H1 (cell line): ENCODE results near the gene P2RY14. TPM values are rescaled to one million over a fixed set of nuclear protein-coding genes. Genes with fewer than 3 reads are reported as not detected.

ENCODE experiments used
- CTCF ChIA-PET: fragments of 300-600 bp; sonication (Branson Sonifier 250); formaldehyde crosslinking; loops from one replicate; lab custom pipeline; 2021; ENCODE audit not compliant: partially characterized antibody; lab: Charles Lee
- POLR2A ChIA-PET: fragments of 300-600 bp; sonication (Branson Sonifier 250); formaldehyde crosslinking; loops from one replicate; lab custom pipeline; 2021; ENCODE audit warnings: inconsistent platforms; ENCODE audit not compliant: partially characterized antibody; lab: Charles Lee
- DNase-seq, 2 experiments: peaks; one replicate each; pipeline versions ENCODE4 v3.0.0 to v3.0.0-alpha.2; 2010 to 2022; ENCODE audit warnings: low spot score in 2 of 2, low read depth in 1 of 2, mixed read lengths in 1 of 2
- FAIRE-seq: peaks from 2 replicates; lab custom pipeline; 2011; peaks lifted over from hg19 to GRCh38; lab: Jason Lieb, UNC
- H2AFZ ChIP-seq: 2 replicates; pipeline ENCODE4 v1.8.1; 2012; ENCODE audit warnings: low read length, inconsistent platforms
- H2AK5ac ChIP-seq: 2 replicates; pipeline ENCODE4 v1.6.1; 2013; ENCODE audit warnings: low read depth, low read length
- H2BK120ac ChIP-seq: replicated peaks from 2 replicates; pipeline ENCODE3; 2013; ENCODE audit warnings: low read depth, low read length, inconsistent platforms
- H2BK12ac ChIP-seq: 2 replicates; pipeline ENCODE4 v1.6.1; 2013; ENCODE audit warnings: low read depth, low read length
- H2BK15ac ChIP-seq: 2 replicates; pipeline ENCODE4 v1.6.1; 2013; ENCODE audit warnings: low read length
- H2BK20ac ChIP-seq: 2 replicates; pipeline ENCODE4 v1.6.1; 2013; ENCODE audit warnings: low read length
- H2BK5ac ChIP-seq: 2 replicates; pipeline ENCODE4 v1.6.1; 2013; ENCODE audit warnings: low read depth, low read length
- H3K14ac ChIP-seq: 2 replicates; pipeline ENCODE4 v1.6.1; 2013; ENCODE audit warnings: inconsistent platforms; ENCODE audit not compliant: insufficient read length
- H3K18ac ChIP-seq: 2 replicates; pipeline ENCODE4 v1.6.1; 2013; ENCODE audit warnings: low read length; ENCODE audit errors: extremely low read depth
- H3K23ac ChIP-seq: 2 replicates; pipeline ENCODE4 v1.6.1; 2013; ENCODE audit warnings: inconsistent platforms; ENCODE audit not compliant: insufficient read length
- H3K23me2 ChIP-seq: 2 replicates; pipeline ENCODE4 v1.6.1; 2013; ENCODE audit warnings: low read depth, low read length
- H3K27ac ChIP-seq: 2 replicates; pipeline ENCODE4 v1.6.1; 2011; ENCODE audit warnings: low read depth, low read length, inconsistent platforms
- H3K27me3 ChIP-seq, 4 experiments: replicated peaks in 1 of 4; 1 replicate in 1 of 4; 2 replicates in 3 of 4; pipeline versions ENCODE4 v1.6.1 to v1.8.1; 2011 to 2013; ENCODE audit warnings: low read length in 3 of 4, mild to moderate bottlenecking in 3 of 4, inconsistent platforms in 2 of 4, mixed read lengths in 2 of 4, moderate library complexity in 1 of 4; ENCODE audit not compliant: control insufficient read depth in 3 of 4, insufficient read depth in 3 of 4; ENCODE audit errors: extremely low read depth in 1 of 4
- H3K36me3 ChIP-seq, 4 experiments: 2 replicates each; pipeline versions ENCODE4 v1.6.1 to v1.8.1; 2011 to 2013; ENCODE audit warnings: mild to moderate bottlenecking in 4 of 4, low read length in 3 of 4, moderate library complexity in 2 of 4, control low read depth in 1 of 4, inconsistent platforms in 1 of 4; ENCODE audit not compliant: insufficient read depth in 4 of 4, control insufficient read depth in 2 of 4
- H3K4ac ChIP-seq: replicated peaks from 2 replicates; pipeline ENCODE3; 2013; ENCODE audit warnings: low read length, low read depth, mixed read lengths, inconsistent platforms; ENCODE audit not compliant: insufficient read length
- H3K4me1 ChIP-seq, 4 experiments: replicated peaks in 1 of 4; 1 replicate in 1 of 4; 2 replicates in 3 of 4; pipeline versions ENCODE4 v1.6.1 to v1.8.1; 2011 to 2013; ENCODE audit warnings: low read length in 3 of 4, inconsistent platforms in 2 of 4, mixed read lengths in 1 of 4; ENCODE audit not compliant: insufficient read depth in 4 of 4, control insufficient read depth in 3 of 4
- H3K4me2 ChIP-seq, 2 experiments: 2 replicates each; pipeline versions ENCODE4 v1.6.1 to v1.8.1; 2011 to 2013; ENCODE audit warnings: low read depth in 2 of 2, low read length in 2 of 2, control low read depth in 1 of 2, inconsistent platforms in 1 of 2, mild to moderate bottlenecking in 1 of 2; ENCODE audit not compliant: insufficient read depth in 1 of 2
- H3K4me3 ChIP-seq, 4 experiments: fragments of 200-600, 300-600 bp in 1 of 4; sonication (generic), shearing (Covaris generic), sonication (Bioruptor Twin) in 1 of 4; 2 replicates each; pipeline versions ENCODE4 v1.5.1 to v1.8.1; 2011 to 2016; ENCODE audit warnings: low read length in 4 of 4, low read depth in 3 of 4, control low read depth in 2 of 4, inconsistent platforms in 2 of 4, mild to moderate bottlenecking in 2 of 4, mixed read lengths in 1 of 4, moderate library complexity in 1 of 4; ENCODE audit not compliant: insufficient read depth in 2 of 4; ENCODE audit errors: extremely low read depth in 1 of 4
- H3K56ac ChIP-seq: replicated peaks from 2 replicates; pipeline ENCODE3; 2013; ENCODE audit warnings: low read depth, mild to moderate bottlenecking, mixed read lengths, low read length, inconsistent platforms; ENCODE audit not compliant: insufficient read length
- H3K79me1 ChIP-seq: 2 replicates; pipeline ENCODE4 v1.6.1; 2013; ENCODE audit warnings: low read depth, low read length, control low read depth
- H3K79me2 ChIP-seq, 2 experiments: 2 replicates each; pipeline versions ENCODE4 v1.6.1 to v1.8.1; 2012 to 2013; ENCODE audit warnings: low read length in 2 of 2, mild to moderate bottlenecking in 2 of 2, inconsistent platforms in 1 of 2; ENCODE audit not compliant: insufficient read depth in 2 of 2, control insufficient read depth in 1 of 2
- H3K9ac ChIP-seq, 4 experiments: replicated peaks in 1 of 4; 1 replicate in 1 of 4; 2 replicates in 3 of 4; pipeline versions ENCODE4 v1.6.1 to v1.8.1; 2011 to 2013; ENCODE audit warnings: low read depth in 3 of 4, low read length in 3 of 4, control low read depth in 2 of 4, mild to moderate bottlenecking in 2 of 4, moderate library complexity in 2 of 4, inconsistent platforms in 1 of 4; ENCODE audit errors: extremely low read depth in 1 of 4
- H3K9me3 ChIP-seq, 2 experiments: 2 replicates each; pipeline versions ENCODE4 v1.6.1 to v1.8.1; 2012 to 2013; ENCODE audit warnings: mild to moderate bottlenecking in 2 of 2, moderate library complexity in 2 of 2, control low read depth in 1 of 2, inconsistent platforms in 1 of 2, low read depth in 1 of 2, low read length in 1 of 2, mixed read lengths in 1 of 2; ENCODE audit not compliant: insufficient read depth in 2 of 2
- H4K20me1 ChIP-seq, 2 experiments: replicated peaks in 1 of 2; 2 replicates each; pipeline versions ENCODE3 to v1.8.1; 2011 to 2013; ENCODE audit warnings: inconsistent platforms in 2 of 2, low read length in 2 of 2, mild to moderate bottlenecking in 1 of 2; ENCODE audit not compliant: insufficient read depth in 2 of 2, control insufficient read depth in 1 of 2
- H4K5ac ChIP-seq: 2 replicates; pipeline ENCODE4 v1.6.1; 2013; ENCODE audit warnings: low read length, low read depth, mixed read lengths, inconsistent platforms; ENCODE audit not compliant: insufficient read length
- H4K8ac ChIP-seq: 2 replicates; pipeline ENCODE4 v1.8.0; 2013; ENCODE audit warnings: mild to moderate bottlenecking, moderate library complexity, low read length, inconsistent platforms; ENCODE audit not compliant: insufficient read depth; ENCODE audit errors: extremely low read depth
- H4K91ac ChIP-seq: replicated peaks from 2 replicates; pipeline ENCODE3; 2013; ENCODE audit warnings: low read length, mixed read lengths, inconsistent platforms; ENCODE audit not compliant: insufficient read length
- CEBPB ChIP-seq: IDR thresholded peaks from 2 replicates; pipeline ENCODE4 v1.6.1; 2012; ENCODE audit warnings: low read depth, low read length
- CHD1 ChIP-seq: IDR thresholded peaks from 2 replicates; pipeline ENCODE4 v1.6.1; 2012; ENCODE audit warnings: low read depth, low read length, improper control_type of control experiment
- GTF2F1 ChIP-seq: IDR thresholded peaks from 2 replicates; pipeline ENCODE4 v1.6.1; 2012; ENCODE audit warnings: low read depth, low read length, improper control_type of control experiment, borderline replicate concordance
- HDAC6 ChIP-seq: IDR thresholded peaks from one replicate; pipeline ENCODE4 v1.7.1; 2012; ENCODE audit warnings: low read depth, mild to moderate bottlenecking, inconsistent platforms, low read length, moderate library complexity
- MAFK ChIP-seq: IDR thresholded peaks from 2 replicates; pipeline ENCODE4 v1.6.1; 2012; ENCODE audit warnings: low read depth, mild to moderate bottlenecking, improper control_type of control experiment, low read length
- NANOG ChIP-seq: IDR thresholded peaks from 2 replicates; pipeline ENCODE4 v1.6.1; 2011; ENCODE audit warnings: low read length, low read depth, mild to moderate bottlenecking, inconsistent platforms; ENCODE audit not compliant: insufficient read depth, poor library complexity, severe bottlenecking
- SAP30 ChIP-seq: fragments of 300-600 bp; sonication (generic); IDR thresholded peaks from 2 replicates; pipeline ENCODE4 v1.7.1; 2012; ENCODE audit warnings: low read length, moderate library complexity, mild to moderate bottlenecking, inconsistent platforms; ENCODE audit not compliant: insufficient read depth, insufficient replicate concordance
- YY1 ChIP-seq: IDR thresholded peaks from 2 replicates; pipeline ENCODE4 v1.6.1; 2011; ENCODE audit warnings: low read depth, mild to moderate bottlenecking, low read length
- WGBS, 2 experiments: shearing (Covaris generic) in 1 of 2; methylation state at CpG; one replicate each; pipeline versions ENCODE4 v1.1.6 to v1.1.7; 2013 to 2015; ENCODE audit warnings: low lambda C conversion rate in 2 of 2, mixed read lengths in 2 of 2, inconsistent platforms in 1 of 2, low coverage in 1 of 2, missing lambda C conversion rate in 1 of 2; ENCODE audit not compliant: insufficient replicate concordance in 2 of 2, insufficient coverage in 1 of 2, insufficient read length in 1 of 2; ENCODE audit errors: extremely low coverage in 1 of 2, missing lambda C conversion rate in 1 of 2; 5-methylcytosine and 5-hydroxymethylcytosine counted together
- polyA plus RNA-seq, 7 experiments: library from polyadenylated mRNA; depleted of rRNA in 3 of 7; stranded (reverse) in 5 of 7; unstranded in 2 of 7; fragments of >200 nt in 5 of 7; fragments of 200-250 nt in 2 of 7; gene quantifications; 1 replicate in 5 of 7; 2 replicates in 1 of 7; 4 replicates in 1 of 7; pipeline versions ENCODE4 v1.2.1 to v1.2.3, GENCODE V29; 2011 to 2013; ENCODE audit warnings: missing spikeins in 2 of 7, mixed read lengths in 2 of 7
- total RNA-seq: library from RNA; stranded (reverse); fragmentation: NEBNext Ultra II Directional; extraction: Animal tissue kit (Norgen Biotek cat#: 25700); gene quantifications from 2 replicates; pipeline ENCODE4 v1.2.1, GENCODE V29; 2021
- TF ChIP-seq, protein P1 (sequence below), 3 experiments: IDR thresholded peaks; 1 replicate in 2 of 3; 2 replicates in 1 of 3; pipeline versions ENCODE4 v1.5.1 to v1.6.1; 2011; ENCODE audit warnings: low read length in 3 of 3, mild to moderate bottlenecking in 3 of 3, inconsistent platforms in 2 of 3, low read depth in 1 of 3, moderate library complexity in 1 of 3; ENCODE audit not compliant: insufficient read depth in 1 of 3; ENCODE audit errors: control extremely low read depth in 1 of 3

The P2RY14 gene
- total and polyA plus RNA-seq, 2 of the 8 experiments (the other 6 are each of a cell fraction or from before 2014, with no cell fraction given): not detected

DNA sequence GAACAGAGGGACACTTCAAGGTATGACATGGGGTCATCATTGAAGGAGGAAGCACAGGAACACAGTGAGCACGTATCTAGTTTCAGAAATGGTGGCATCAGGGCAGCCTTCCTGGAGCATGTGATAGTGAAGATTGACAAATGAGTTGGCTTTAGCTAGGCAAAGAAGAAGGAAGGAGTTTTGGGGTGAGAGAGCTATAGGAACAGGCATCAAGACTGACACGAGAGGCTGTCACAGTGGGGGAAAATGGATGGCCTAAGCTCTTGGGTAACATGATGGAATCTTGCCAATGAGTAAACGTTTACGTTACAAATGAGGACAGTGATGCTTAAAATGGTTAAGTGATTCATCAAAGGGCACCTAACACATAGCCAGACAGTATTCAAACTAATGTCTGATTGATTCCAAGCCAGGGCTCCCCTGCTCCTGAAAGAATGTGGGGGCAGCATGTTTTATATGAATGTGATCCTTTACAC is 52.2 kb downstream of the P2RY14 start:
- Histone ChIP-seq H3K4me1 (peaks cover 0 to 18% (median 9%) of the 10 kb centered on the region in 4 experiments; a peak in 4 of 7 replicates), H2AK5ac (no peak overlapping the region), H2BK15ac (no peak overlapping the region), H4K8ac (no peak overlapping the region), H3K18ac (no peak overlapping the region), H3K27me3 (no peaks in the 10 kb centered on the region), H2BK120ac (no peak overlapping the region), H2BK12ac (no peak overlapping the region), H3K56ac (no peak overlapping the region), H4K5ac (no peak overlapping the region), H3K9me3 (no peaks in the 10 kb centered on the region; a peak in 1 of 4 replicates), H3K14ac (no peak overlapping the region), H3K27ac (no peak overlapping the region), H3K9ac (no peak overlapping the region), H3K79me2 (no peaks in the 10 kb centered on the region), H3K23me2 (no peaks in the 10 kb centered on the region), H4K91ac (no peak overlapping the region), H2AFZ (no peak overlapping the region), H4K20me1 (no peaks in the 10 kb centered on the region), H3K4ac (no peak overlapping the region), H2BK20ac (no peak overlapping the region), H2BK5ac (no peak overlapping the region), H3K4me3 (no peak overlapping the region), H3K4me2 (no peak overlapping the region), H3K36me3 (no peaks in the 10 kb centered on the region), H3K23ac (no peak overlapping the region), H3K79me1 (no peaks in the 10 kb centered on the region)
- DNase-seq: no peak
- ChIA-PET POLR2A (no interaction called here), CTCF (interaction anchor here (0.6 to 8.6 kb wide), 17 partner anchors 9 to 613 kb away, joined by 3 to 155 read pairs (median 7); partner anchors contain the start of gene P2RY14)
- no peak for FAIRE-seq
- 94% methylated on average over 4 of the region's 4 CpGs; no CpG with 5 or more reads in 1 of the 2 experiments for WGBS, 2 experiments
- TF ChIP-seq SAP30: no peak
- no peak for TF ChIP-seq MAFK
- TF ChIP-seq CHD1: no peak
- TF ChIP-seq, protein P1, sequence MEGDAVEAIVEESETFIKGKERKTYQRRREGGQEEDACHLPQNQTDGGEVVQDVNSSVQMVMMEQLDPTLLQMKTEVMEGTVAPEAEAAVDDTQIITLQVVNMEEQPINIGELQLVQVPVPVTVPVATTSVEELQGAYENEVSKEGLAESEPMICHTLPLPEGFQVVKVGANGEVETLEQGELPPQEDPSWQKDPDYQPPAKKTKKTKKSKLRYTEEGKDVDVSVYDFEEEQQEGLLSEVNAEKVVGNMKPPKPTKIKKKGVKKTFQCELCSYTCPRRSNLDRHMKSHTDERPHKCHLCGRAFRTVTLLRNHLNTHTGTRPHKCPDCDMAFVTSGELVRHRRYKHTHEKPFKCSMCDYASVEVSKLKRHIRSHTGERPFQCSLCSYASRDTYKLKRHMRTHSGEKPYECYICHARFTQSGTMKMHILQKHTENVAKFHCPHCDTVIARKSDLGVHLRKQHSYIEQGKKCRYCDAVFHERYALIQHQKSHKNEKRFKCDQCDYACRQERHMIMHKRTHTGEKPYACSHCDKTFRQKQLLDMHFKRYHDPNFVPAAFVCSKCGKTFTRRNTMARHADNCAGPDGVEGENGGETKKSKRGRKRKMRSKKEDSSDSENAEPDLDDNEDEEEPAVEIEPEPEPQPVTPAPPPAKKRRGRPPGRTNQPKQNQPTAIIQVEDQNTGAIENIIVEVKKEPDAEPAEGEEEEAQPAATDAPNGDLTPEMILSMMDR (IDR thresholded peaks at IDR 0.05; ENCODE audit: control extremely low read depth in 1 of 3, insufficient read depth in 1 of 3, low read depth in 1 of 3, low read length in 3 of 3): no peak
- TF ChIP-seq NANOG: no peak
- no peak for TF ChIP-seq YY1
- TF ChIP-seq HDAC6: no peak
- no peak for TF ChIP-seq GTF2F1
- no peak for TF ChIP-seq CEBPB
